ENCODE data around the gene NRDC. TPM values are rescaled to one million over a fixed set of nuclear protein-coding genes. Genes with fewer than 3 reads are reported as not detected.

NRDC gene
- total RNA-seq, 1 experiment from 2014 or later, result 147 TPM

- H2BK20ac ChIP-seq (ENCODE audit: low read depth, low read length, poor library complexity, severe bottlenecking), result no peak overlapping the region
- Mint-ChIP-seq H3K27me3 (ENCODE audit: low read depth) (no peaks in the 10 kb centered on the region), H3K27ac (no peak overlapping the region), H3K36me3 (ENCODE audit: insufficient read depth in 1 of 3, low read depth in 3 of 3) (peaks cover 4 to 51% (median 39%) of the 10 kb centered on the region in 3 experiments; a peak in 6 of 7 replicates), H3K4me3 (no peak overlapping the region), H3K9me3 (no peaks in the 10 kb centered on the region), H3K4me1 (peaks cover 11 to 14% of the 10 kb centered on the region in 2 experiments)
- H2AK5ac ChIP-seq (ENCODE audit: insufficient read length, low read length), result no peak overlapping the region
- H3K4me1 ChIP-seq (ENCODE audit: insufficient read depth, low read length), result peaks cover 1% of the 10 kb centered on the region; the same call in 1 of the 2 replicates
- no peak overlapping the region for H3K23ac ChIP-seq (ENCODE audit: insufficient read length, low read depth, low read length)
- H3K23me2 ChIP-seq (ENCODE audit: insufficient read length, low read depth, low read length, poor library complexity, severe bottlenecking), result no peaks in the 10 kb centered on the region
- H3K79me1 ChIP-seq (ENCODE audit: insufficient read depth, low read depth, low read length, poor library complexity, severe bottlenecking), result no peaks in the 10 kb centered on the region
- no peak overlapping the region for H3K14ac ChIP-seq (ENCODE audit: insufficient read depth, low read length)
- no peak overlapping the region for H2BK5ac ChIP-seq (ENCODE audit: insufficient read length, low read length)
- H3T11ph ChIP-seq (ENCODE audit: low read length), result no peak overlapping the region
- no peak overlapping the region for H3K9ac ChIP-seq (ENCODE audit: extremely low read depth, insufficient read length, low read length)
- no peaks in the 10 kb centered on the region for H4K20me1 ChIP-seq (ENCODE audit: control insufficient read depth, insufficient read depth, insufficient read length)
- no peak overlapping the region for H3K4ac ChIP-seq (ENCODE audit: low read depth, low read length)
- H4K5ac ChIP-seq (ENCODE audit: insufficient read length, low read depth, low read length), result no peak overlapping the region
- H2BK120ac ChIP-seq (ENCODE audit: low read depth, low read length, poor library complexity, severe bottlenecking), result no peak overlapping the region
- no peak overlapping the region for H2BK12ac ChIP-seq (ENCODE audit: insufficient read length, low read depth, low read length)
- no peaks in the 10 kb centered on the region for H3K9me3 ChIP-seq (ENCODE audit: control insufficient read depth, low read depth, low read length)
- DNase-seq, result no peak
- H3K56ac ChIP-seq (ENCODE audit: insufficient read length, low read depth, low read length), result no peak overlapping the region
- no peak overlapping the region for H3K27ac ChIP-seq (ENCODE audit: insufficient read length, low read depth, low read length)
- no peak for TF ChIP-seq CTCF (conservative IDR thresholded peaks at IDR 0.05)
- H3K4me2 ChIP-seq (ENCODE audit: insufficient read depth, insufficient read length, low read length), result no peak overlapping the region
- H2AFZ ChIP-seq (ENCODE audit: low read length), result no peak overlapping the region
- WGBS (ENCODE audit: extremely low coverage, insufficient read length, low lambda C conversion rate), result no CpG with 5 or more reads among the region's 3 CpGs
- H3K79me2 ChIP-seq (ENCODE audit: insufficient read depth, low read length), result no peaks in the 10 kb centered on the region
- H3K18ac ChIP-seq (ENCODE audit: insufficient read length, low read depth, low read length), result no peak overlapping the region
- H4K8ac ChIP-seq (replicated peaks; ENCODE audit: insufficient read length, low read depth, low read length), result no peak overlapping the region
- no peaks in the 10 kb centered on the region for H3K27me3 ChIP-seq (ENCODE audit: insufficient read depth, low read length)
- no peak overlapping the region for H2BK15ac ChIP-seq (ENCODE audit: low read depth, low read length)
- H4K91ac ChIP-seq (ENCODE audit: insufficient read length, low read depth, low read length), result no peak overlapping the region
These were observed 37.4 kb upstream of the NRDC start for GRCh38 chr1:51915951-51916350.

Data from H9 (cell line).